Measurements from ENCODE around the gene KRT84.

- TF ChIP-seq CTCF (conservative IDR thresholded peaks at IDR 0.05; ENCODE audit: low read depth, low read length) (no peak), EZH2 (IDR thresholded peaks at IDR 0.05; ENCODE audit: borderline replicate concordance, low read depth, low read length, poor library complexity, severe bottlenecking) (no peak)
Observed at GRCh38 chr12:52401926-52402325, 16.5 kb upstream of the KRT84 start.

All from A673 (cell line).